Neural crest cell (in vitro differentiated cells): ENCODE measurements around the gene MATCAP1. TPM values are rescaled to one million over a fixed set of nuclear protein-coding genes. Genes with fewer than 3 reads are reported as not detected.
A peak's percentile ranks its signal among the peaks of the same experiment; 100 is the strongest.

ENCODE experiments used
- DNase-seq: peaks from one replicate; pipeline ENCODE4 v3.0.0; 2021; ENCODE audit warnings: low read depth, mixed read lengths, low spot score
- H3K27ac Mint-ChIP-seq: one replicate; pipeline ENCODE4 v1.8.0; 2021; ENCODE audit warnings: mild to moderate bottlenecking, mixed read lengths; ENCODE audit not compliant: unreplicated experiment
- H3K27me3 Mint-ChIP-seq: 2 replicates; pipeline ENCODE4 v1.8.0; 2021; ENCODE audit warnings: low read depth, mild to moderate bottlenecking, mixed read lengths
- H3K36me3 Mint-ChIP-seq: 2 replicates; pipeline ENCODE4 v1.8.0; 2021; ENCODE audit warnings: low read depth, mild to moderate bottlenecking, mixed read lengths
- H3K4me1 Mint-ChIP-seq: 2 replicates; pipeline ENCODE4 v1.8.0; 2021; ENCODE audit warnings: mixed read lengths
- H3K4me3 Mint-ChIP-seq: one replicate; pipeline ENCODE4 v1.8.0; 2021; ENCODE audit warnings: mild to moderate bottlenecking, mixed read lengths
- H3K9me3 Mint-ChIP-seq: 2 replicates; pipeline ENCODE4 v1.8.0; 2021; ENCODE audit warnings: mixed read lengths
- total RNA-seq: library from RNA; stranded (reverse); gene quantifications from 2 replicates; pipeline ENCODE4 v1.2.1, GENCODE V29; 2021
- TF ChIP-seq, protein P1 (sequence below): fragments of 200-600 bp; sonication (generic); conservative IDR thresholded peaks from 2 replicates; pipeline ENCODE4 v1.5.0; 2021; ENCODE audit warnings: antibody characterized with exemption, mild to moderate bottlenecking

Gene MATCAP1
- total RNA-seq, 1 donor from 2014 or later = 97.7 TPM

- peaks cover 2% of the 10 kb centered on the region for H3K27me3 Mint-ChIP-seq
- peak overlapping the region; percentile 93 for H3K4me3 Mint-ChIP-seq
- peaks cover 31% of the 10 kb centered on the region for H3K4me1 Mint-ChIP-seq
- H3K36me3 Mint-ChIP-seq = peaks cover 9% of the 10 kb centered on the region
- H3K27ac Mint-ChIP-seq = peak overlapping the region; percentile 43
- H3K9me3 Mint-ChIP-seq = no peaks in the 10 kb centered on the region
- TF ChIP-seq, protein P1, sequence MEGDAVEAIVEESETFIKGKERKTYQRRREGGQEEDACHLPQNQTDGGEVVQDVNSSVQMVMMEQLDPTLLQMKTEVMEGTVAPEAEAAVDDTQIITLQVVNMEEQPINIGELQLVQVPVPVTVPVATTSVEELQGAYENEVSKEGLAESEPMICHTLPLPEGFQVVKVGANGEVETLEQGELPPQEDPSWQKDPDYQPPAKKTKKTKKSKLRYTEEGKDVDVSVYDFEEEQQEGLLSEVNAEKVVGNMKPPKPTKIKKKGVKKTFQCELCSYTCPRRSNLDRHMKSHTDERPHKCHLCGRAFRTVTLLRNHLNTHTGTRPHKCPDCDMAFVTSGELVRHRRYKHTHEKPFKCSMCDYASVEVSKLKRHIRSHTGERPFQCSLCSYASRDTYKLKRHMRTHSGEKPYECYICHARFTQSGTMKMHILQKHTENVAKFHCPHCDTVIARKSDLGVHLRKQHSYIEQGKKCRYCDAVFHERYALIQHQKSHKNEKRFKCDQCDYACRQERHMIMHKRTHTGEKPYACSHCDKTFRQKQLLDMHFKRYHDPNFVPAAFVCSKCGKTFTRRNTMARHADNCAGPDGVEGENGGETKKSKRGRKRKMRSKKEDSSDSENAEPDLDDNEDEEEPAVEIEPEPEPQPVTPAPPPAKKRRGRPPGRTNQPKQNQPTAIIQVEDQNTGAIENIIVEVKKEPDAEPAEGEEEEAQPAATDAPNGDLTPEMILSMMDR = no peak
- no peak for DNase-seq
Measured at GRCh38 chr16:67192781-67193361, 9.1 kb upstream of the MATCAP1 start.

DNA sequence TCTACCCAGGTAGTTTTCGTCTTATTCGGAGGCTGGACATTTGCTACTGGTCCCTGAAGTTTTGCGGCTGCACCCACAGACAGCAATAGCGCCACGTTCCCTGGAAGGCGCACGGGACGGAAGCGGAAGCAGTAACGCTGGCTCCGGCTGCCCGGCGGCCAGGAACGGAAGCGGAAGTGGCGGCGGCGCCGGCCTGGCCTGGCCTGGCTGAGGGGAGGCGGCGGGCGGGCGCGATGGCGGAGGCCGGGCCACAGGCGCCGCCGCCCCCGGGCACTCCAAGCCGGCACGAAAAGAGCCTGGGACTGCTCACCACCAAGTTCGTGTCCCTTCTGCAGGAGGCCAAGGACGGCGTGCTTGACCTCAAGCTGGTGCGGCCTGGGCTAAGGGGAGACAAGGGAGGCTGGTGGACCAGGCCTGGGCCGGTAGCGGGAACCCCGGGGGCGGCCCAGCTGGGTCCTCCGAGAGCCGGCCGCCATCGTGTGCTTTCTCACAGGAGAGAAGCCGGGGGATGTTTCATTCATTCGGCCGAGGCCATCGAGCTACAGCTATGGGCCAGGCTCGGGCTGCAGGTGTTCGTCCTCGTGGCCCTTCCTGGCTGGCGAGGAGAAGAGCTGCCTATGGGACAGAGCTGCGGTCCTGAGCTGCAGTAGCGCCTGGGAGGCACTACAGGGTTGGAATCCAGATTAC is 8.4 kb upstream of the MATCAP1 start, which contains the start of gene E2F4:
E2F4 (plus strand) TSS at position 161 of the 687 bp plus-strand sequence; CDS start at position 234, 73 bp downstream.
- Mint-ChIP-seq H3K4me3 (peak within 1 kb of the TSS; percentile 93), H3K27ac (peak within 1 kb of the TSS; percentile 43), H3K27me3 (peaks cover 2% of the 10 kb centered on the region), H3K9me3 (no peaks in the 10 kb centered on the region), H3K36me3 (peaks cover 9% of the 10 kb centered on the region), H3K4me1 (peaks cover 31% of the 10 kb centered on the region)
- TF ChIP-seq, protein P1 = no peak
- peak; percentile 76 for DNase-seq

DNA sequence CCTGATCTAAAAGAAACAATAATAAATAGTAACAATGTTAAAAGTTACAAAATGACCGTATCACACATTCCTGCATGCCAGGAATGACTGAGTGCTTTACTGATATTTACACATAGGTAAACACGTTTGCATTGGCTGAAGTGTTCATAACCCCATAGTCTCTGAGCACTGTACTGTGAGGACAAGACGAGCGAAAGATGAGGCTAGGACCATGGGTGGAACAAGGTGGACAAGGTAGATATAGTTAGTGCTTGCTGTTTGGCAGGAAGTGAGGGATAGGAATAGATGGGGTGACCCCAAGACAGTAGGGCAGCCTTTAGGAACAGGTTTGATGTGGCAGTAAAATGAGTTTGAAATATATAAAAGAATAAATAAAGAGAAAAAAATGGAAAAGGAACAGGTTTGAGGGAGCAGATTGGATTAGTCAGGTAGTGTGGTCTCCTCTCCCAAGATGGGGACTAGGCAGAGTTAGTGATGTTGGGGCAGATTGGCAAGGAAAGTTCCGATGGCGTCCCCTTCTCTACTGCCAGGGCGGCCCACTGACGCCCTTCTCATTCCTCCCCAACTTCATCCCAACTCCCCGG is 7.7 kb upstream of the MATCAP1 start:
- peaks cover 28% of the 10 kb centered on the region for H3K4me1 Mint-ChIP-seq
- peaks cover 4% of the 10 kb centered on the region for H3K27me3 Mint-ChIP-seq
- DNase-seq = no peak
- H3K9me3 Mint-ChIP-seq = no peaks in the 10 kb centered on the region
- no peak overlapping the region for H3K27ac Mint-ChIP-seq
- H3K36me3 Mint-ChIP-seq = peaks cover 5% of the 10 kb centered on the region
- TF ChIP-seq, protein P1 = no peak
- H3K4me3 Mint-ChIP-seq = peak overlapping the region; percentile 93

GRCh38 chr16:67190448-67191399 is 7.0 kb upstream of the MATCAP1 start:
- peaks cover 23% of the 10 kb centered on the region for H3K4me1 Mint-ChIP-seq
- peak overlapping the region; percentile 93 for H3K4me3 Mint-ChIP-seq
- H3K27ac Mint-ChIP-seq = no peak overlapping the region
- no peaks in the 10 kb centered on the region for H3K9me3 Mint-ChIP-seq
- DNase-seq = no peak
- H3K36me3 Mint-ChIP-seq = no peaks in the 10 kb centered on the region
- TF ChIP-seq, protein P1 = no peak
- H3K27me3 Mint-ChIP-seq = peaks cover 11% of the 10 kb centered on the region

GRCh38 chr16:67190041-67190440 is 6.3 kb upstream of the MATCAP1 start, which contains the start of gene EXOC3L1:
Gene EXOC3L1, minus strand, starts transcription at chr16:67190136. Its CDS starts 460 bp downstream, at chr16:67189676.
- Mint-ChIP-seq H3K9me3 (no peaks in the 10 kb centered on the region), H3K27me3 (peaks cover 18% of the 10 kb centered on the region), H3K4me1 (peaks cover 29% of the 10 kb centered on the region), H3K4me3 (peak within 1 kb of the TSS; percentile 93), H3K36me3 (no peaks in the 10 kb centered on the region), H3K27ac (no peak within 1 kb of the TSS)
- TF ChIP-seq, protein P1 = no peak
- DNase-seq = no peak
